H1 (cell line): ENCODE results near the gene CCR1. TPM values are rescaled to one million over a fixed set of nuclear protein-coding genes. Genes with fewer than 3 reads are reported as not detected.

Source experiments
- CTCF ChIA-PET: fragments of 300-600 bp; sonication (Branson Sonifier 250); formaldehyde crosslinking; loops from one replicate; lab custom pipeline; 2021; ENCODE audit not compliant: partially characterized antibody; lab: Charles Lee
- POLR2A ChIA-PET: fragments of 300-600 bp; sonication (Branson Sonifier 250); formaldehyde crosslinking; loops from one replicate; lab custom pipeline; 2021; ENCODE audit warnings: inconsistent platforms; ENCODE audit not compliant: partially characterized antibody; lab: Charles Lee
- DNase-seq, 2 experiments: peaks; one replicate each; pipeline versions ENCODE4 v3.0.0 to v3.0.0-alpha.2; 2010 to 2022; ENCODE audit warnings: low spot score in 2 of 2, low read depth in 1 of 2, mixed read lengths in 1 of 2
- FAIRE-seq: peaks from 2 replicates; lab custom pipeline; 2011; peaks lifted over from hg19 to GRCh38; lab: Jason Lieb, UNC
- H2AFZ ChIP-seq: 2 replicates; pipeline ENCODE4 v1.8.1; 2012; ENCODE audit warnings: low read length, inconsistent platforms
- H2AK5ac ChIP-seq: 2 replicates; pipeline ENCODE4 v1.6.1; 2013; ENCODE audit warnings: low read depth, low read length
- H2BK120ac ChIP-seq: replicated peaks from 2 replicates; pipeline ENCODE3; 2013; ENCODE audit warnings: low read depth, low read length, inconsistent platforms
- H2BK12ac ChIP-seq: 2 replicates; pipeline ENCODE4 v1.6.1; 2013; ENCODE audit warnings: low read depth, low read length
- H2BK15ac ChIP-seq: 2 replicates; pipeline ENCODE4 v1.6.1; 2013; ENCODE audit warnings: low read length
- H2BK20ac ChIP-seq: 2 replicates; pipeline ENCODE4 v1.6.1; 2013; ENCODE audit warnings: low read length
- H2BK5ac ChIP-seq: 2 replicates; pipeline ENCODE4 v1.6.1; 2013; ENCODE audit warnings: low read depth, low read length
- H3K14ac ChIP-seq: 2 replicates; pipeline ENCODE4 v1.6.1; 2013; ENCODE audit warnings: inconsistent platforms; ENCODE audit not compliant: insufficient read length
- H3K18ac ChIP-seq: 2 replicates; pipeline ENCODE4 v1.6.1; 2013; ENCODE audit warnings: low read length; ENCODE audit errors: extremely low read depth
- H3K23ac ChIP-seq: 2 replicates; pipeline ENCODE4 v1.6.1; 2013; ENCODE audit warnings: inconsistent platforms; ENCODE audit not compliant: insufficient read length
- H3K23me2 ChIP-seq: 2 replicates; pipeline ENCODE4 v1.6.1; 2013; ENCODE audit warnings: low read depth, low read length
- H3K27ac ChIP-seq: 2 replicates; pipeline ENCODE4 v1.6.1; 2011; ENCODE audit warnings: low read depth, low read length, inconsistent platforms
- H3K27me3 ChIP-seq, 4 experiments: replicated peaks in 1 of 4; 1 replicate in 1 of 4; 2 replicates in 3 of 4; pipeline versions ENCODE4 v1.6.1 to v1.8.1; 2011 to 2013; ENCODE audit warnings: low read length in 3 of 4, mild to moderate bottlenecking in 3 of 4, inconsistent platforms in 2 of 4, mixed read lengths in 2 of 4, moderate library complexity in 1 of 4; ENCODE audit not compliant: control insufficient read depth in 3 of 4, insufficient read depth in 3 of 4; ENCODE audit errors: extremely low read depth in 1 of 4
- H3K36me3 ChIP-seq, 4 experiments: 2 replicates each; pipeline versions ENCODE4 v1.6.1 to v1.8.1; 2011 to 2013; ENCODE audit warnings: mild to moderate bottlenecking in 4 of 4, low read length in 3 of 4, moderate library complexity in 2 of 4, control low read depth in 1 of 4, inconsistent platforms in 1 of 4; ENCODE audit not compliant: insufficient read depth in 4 of 4, control insufficient read depth in 2 of 4
- H3K4ac ChIP-seq: replicated peaks from 2 replicates; pipeline ENCODE3; 2013; ENCODE audit warnings: low read length, low read depth, mixed read lengths, inconsistent platforms; ENCODE audit not compliant: insufficient read length
- H3K4me1 ChIP-seq, 4 experiments: replicated peaks in 1 of 4; 1 replicate in 1 of 4; 2 replicates in 3 of 4; pipeline versions ENCODE4 v1.6.1 to v1.8.1; 2011 to 2013; ENCODE audit warnings: low read length in 3 of 4, inconsistent platforms in 2 of 4, mixed read lengths in 1 of 4; ENCODE audit not compliant: insufficient read depth in 4 of 4, control insufficient read depth in 3 of 4
- H3K4me2 ChIP-seq, 2 experiments: 2 replicates each; pipeline versions ENCODE4 v1.6.1 to v1.8.1; 2011 to 2013; ENCODE audit warnings: low read depth in 2 of 2, low read length in 2 of 2, control low read depth in 1 of 2, inconsistent platforms in 1 of 2, mild to moderate bottlenecking in 1 of 2; ENCODE audit not compliant: insufficient read depth in 1 of 2
- H3K4me3 ChIP-seq, 4 experiments: fragments of 200-600, 300-600 bp in 1 of 4; sonication (generic), shearing (Covaris generic), sonication (Bioruptor Twin) in 1 of 4; 2 replicates each; pipeline versions ENCODE4 v1.5.1 to v1.8.1; 2011 to 2016; ENCODE audit warnings: low read length in 4 of 4, low read depth in 3 of 4, control low read depth in 2 of 4, inconsistent platforms in 2 of 4, mild to moderate bottlenecking in 2 of 4, mixed read lengths in 1 of 4, moderate library complexity in 1 of 4; ENCODE audit not compliant: insufficient read depth in 2 of 4; ENCODE audit errors: extremely low read depth in 1 of 4
- H3K56ac ChIP-seq: replicated peaks from 2 replicates; pipeline ENCODE3; 2013; ENCODE audit warnings: low read depth, mild to moderate bottlenecking, mixed read lengths, low read length, inconsistent platforms; ENCODE audit not compliant: insufficient read length
- H3K79me1 ChIP-seq: 2 replicates; pipeline ENCODE4 v1.6.1; 2013; ENCODE audit warnings: low read depth, low read length, control low read depth
- H3K79me2 ChIP-seq, 2 experiments: 2 replicates each; pipeline versions ENCODE4 v1.6.1 to v1.8.1; 2012 to 2013; ENCODE audit warnings: low read length in 2 of 2, mild to moderate bottlenecking in 2 of 2, inconsistent platforms in 1 of 2; ENCODE audit not compliant: insufficient read depth in 2 of 2, control insufficient read depth in 1 of 2
- H3K9ac ChIP-seq, 4 experiments: replicated peaks in 1 of 4; 1 replicate in 1 of 4; 2 replicates in 3 of 4; pipeline versions ENCODE4 v1.6.1 to v1.8.1; 2011 to 2013; ENCODE audit warnings: low read depth in 3 of 4, low read length in 3 of 4, control low read depth in 2 of 4, mild to moderate bottlenecking in 2 of 4, moderate library complexity in 2 of 4, inconsistent platforms in 1 of 4; ENCODE audit errors: extremely low read depth in 1 of 4
- H3K9me3 ChIP-seq, 2 experiments: 2 replicates each; pipeline versions ENCODE4 v1.6.1 to v1.8.1; 2012 to 2013; ENCODE audit warnings: mild to moderate bottlenecking in 2 of 2, moderate library complexity in 2 of 2, control low read depth in 1 of 2, inconsistent platforms in 1 of 2, low read depth in 1 of 2, low read length in 1 of 2, mixed read lengths in 1 of 2; ENCODE audit not compliant: insufficient read depth in 2 of 2
- H4K20me1 ChIP-seq, 2 experiments: replicated peaks in 1 of 2; 2 replicates each; pipeline versions ENCODE3 to v1.8.1; 2011 to 2013; ENCODE audit warnings: inconsistent platforms in 2 of 2, low read length in 2 of 2, mild to moderate bottlenecking in 1 of 2; ENCODE audit not compliant: insufficient read depth in 2 of 2, control insufficient read depth in 1 of 2
- H4K5ac ChIP-seq: 2 replicates; pipeline ENCODE4 v1.6.1; 2013; ENCODE audit warnings: low read length, low read depth, mixed read lengths, inconsistent platforms; ENCODE audit not compliant: insufficient read length
- H4K8ac ChIP-seq: 2 replicates; pipeline ENCODE4 v1.8.0; 2013; ENCODE audit warnings: mild to moderate bottlenecking, moderate library complexity, low read length, inconsistent platforms; ENCODE audit not compliant: insufficient read depth; ENCODE audit errors: extremely low read depth
- H4K91ac ChIP-seq: replicated peaks from 2 replicates; pipeline ENCODE3; 2013; ENCODE audit warnings: low read length, mixed read lengths, inconsistent platforms; ENCODE audit not compliant: insufficient read length
- ATF2 ChIP-seq: IDR thresholded peaks from 2 replicates; pipeline ENCODE4 v1.6.1; 2012; ENCODE audit warnings: low read length, inconsistent platforms
- BRCA1 ChIP-seq: IDR thresholded peaks from 2 replicates; pipeline ENCODE4 v1.6.1; 2012; ENCODE audit warnings: low read depth, low read length, improper control_type of control experiment
- CTCF ChIP-seq, 3 experiments: IDR thresholded peaks; 1 replicate in 2 of 3; 2 replicates in 1 of 3; pipeline versions ENCODE4 v1.5.1 to v1.6.1; 2011; ENCODE audit warnings: low read length in 3 of 3, mild to moderate bottlenecking in 3 of 3, inconsistent platforms in 2 of 3, low read depth in 1 of 3, moderate library complexity in 1 of 3; ENCODE audit not compliant: insufficient read depth in 1 of 3; ENCODE audit errors: control extremely low read depth in 1 of 3
- HDAC2 ChIP-seq, 2 experiments: fragments of 300-600 bp in 1 of 2; sonication (generic) in 1 of 2; IDR thresholded peaks; 2 replicates each; pipeline ENCODE4 v1.6.1; 2011 to 2012; ENCODE audit warnings: low read depth in 2 of 2, low read length in 2 of 2, mild to moderate bottlenecking in 2 of 2, moderate library complexity in 2 of 2, borderline replicate concordance in 1 of 2, inconsistent platforms in 1 of 2
- POLR2A ChIP-seq, 2 experiments: IDR thresholded peaks; 1 replicate in 1 of 2; 2 replicates in 1 of 2; pipeline ENCODE4 v1.6.1; 2011; ENCODE audit warnings: low read depth in 2 of 2, low read length in 2 of 2, mild to moderate bottlenecking in 2 of 2; ENCODE audit errors: control extremely low read depth in 1 of 2
- POLR2AphosphoS5 ChIP-seq: IDR thresholded peaks from 2 replicates; pipeline ENCODE4 v1.6.1; 2011; ENCODE audit warnings: low read depth, low read length
- RAD21 ChIP-seq, 2 experiments: IDR thresholded peaks in 1 of 2; conservative IDR thresholded peaks in 1 of 2; 2 replicates each; pipeline ENCODE4 v1.6.1; 2011; ENCODE audit warnings: low read depth in 2 of 2, low read length in 2 of 2, improper control_type of control experiment in 1 of 2, inconsistent platforms in 1 of 2, mild to moderate bottlenecking in 1 of 2, moderate library complexity in 1 of 2
- WGBS, 2 experiments: shearing (Covaris generic) in 1 of 2; methylation state at CpG; one replicate each; pipeline versions ENCODE4 v1.1.6 to v1.1.7; 2013 to 2015; ENCODE audit warnings: low lambda C conversion rate in 2 of 2, mixed read lengths in 2 of 2, inconsistent platforms in 1 of 2, low coverage in 1 of 2, missing lambda C conversion rate in 1 of 2; ENCODE audit not compliant: insufficient replicate concordance in 2 of 2, insufficient coverage in 1 of 2, insufficient read length in 1 of 2; ENCODE audit errors: extremely low coverage in 1 of 2, missing lambda C conversion rate in 1 of 2; 5-methylcytosine and 5-hydroxymethylcytosine counted together
- polyA plus RNA-seq, 7 experiments: library from polyadenylated mRNA; depleted of rRNA in 3 of 7; stranded (reverse) in 5 of 7; unstranded in 2 of 7; fragments of >200 nt in 5 of 7; fragments of 200-250 nt in 2 of 7; gene quantifications; 1 replicate in 5 of 7; 2 replicates in 1 of 7; 4 replicates in 1 of 7; pipeline versions ENCODE4 v1.2.1 to v1.2.3, GENCODE V29; 2011 to 2013; ENCODE audit warnings: missing spikeins in 2 of 7, mixed read lengths in 2 of 7
- total RNA-seq: library from RNA; stranded (reverse); fragmentation: NEBNext Ultra II Directional; extraction: Animal tissue kit (Norgen Biotek cat#: 25700); gene quantifications from 2 replicates; pipeline ENCODE4 v1.2.1, GENCODE V29; 2021

The CCR1 gene
- total and polyA plus RNA-seq, 2 of the 8 experiments (the other 6 are each of a cell fraction or from before 2014, with no cell fraction given) = not detected

GRCh38 chr3:46162975-46163555 is 45.0 kb downstream of the CCR1 start:
- Histone ChIP-seq H3K36me3 (no peaks in the 10 kb centered on the region), H3K27ac (no peak overlapping the region; the same call in 1 of the 2 replicates), H4K5ac (no peak overlapping the region), H2BK15ac (no peak overlapping the region), H2AFZ (peak overlapping the region; percentile 96; the same call in 1 of the 2 replicates), H2BK5ac (no peak overlapping the region), H3K79me2 (no peaks in the 10 kb centered on the region), H4K8ac (no peak overlapping the region), H3K4ac (no peak overlapping the region), H3K23me2 (no peaks in the 10 kb centered on the region), H3K4me2 (no peak overlapping the region), H2BK12ac (no peak overlapping the region), H3K14ac (no peak overlapping the region), H3K79me1 (no peaks in the 10 kb centered on the region), H3K9ac (no peak overlapping the region), H3K23ac (no peak overlapping the region), H2BK120ac (no peak overlapping the region), H2BK20ac (0 out of 2 replicates have a peak overlapping the region, but pooled peaks have one; percentile 3), H3K27me3 (no peaks in the 10 kb centered on the region), H4K91ac (no peak overlapping the region), H3K18ac (no peak overlapping the region; the same call in 1 of the 2 replicates), H4K20me1 (no peaks in the 10 kb centered on the region), H3K4me1 (peaks cover 0 to 2% (median 0%) of the 10 kb centered on the region in 4 experiments; a peak in 1 of 7 replicates), H2AK5ac (no peak overlapping the region), H3K9me3 (0 out of 4 replicates have a peak, but pooled peaks cover 0 to 3% of the 10 kb centered on the region in 2 experiments), H3K4me3 (no peak overlapping the region), H3K56ac (no peak overlapping the region)
- no peak for DNase-seq
- ChIA-PET CTCF (interaction anchor here (0.6 to 3.6 kb wide), 15 partner anchors 9 to 1087 kb away, joined by 3 to 13 read pairs (median 4); partner anchors contain the start of genes CCR1, CCR5AS and CCRL2), POLR2A (no interaction called here)
- WGBS, 2 experiments = 70% methylated on average over 4 of the region's 4 CpGs; no CpG with 5 or more reads in 1 of the 2 experiments
- FAIRE-seq = no peak
- TF ChIP-seq BRCA1 (no peak), POLR2A (IDR thresholded peaks at IDR 0.05; ENCODE audit: control extremely low read depth in 1 of 2, low read depth in 2 of 2, low read length in 2 of 2) (no peak), CTCF (IDR thresholded peaks at IDR 0.05; ENCODE audit: control extremely low read depth in 1 of 3, insufficient read depth in 1 of 3, low read depth in 1 of 3, low read length in 3 of 3) (peak; percentile 19 to 47 (median 27); a peak in 3 of 4 replicates), ATF2 (no peak), HDAC2 (IDR thresholded peaks at IDR 0.05; ENCODE audit: borderline replicate concordance in 1 of 2, low read depth in 2 of 2, low read length in 2 of 2) (no peak), RAD21 (IDR thresholded peaks at IDR 0.05 in 1 of 2, conservative IDR thresholded peaks at IDR 0.05 in 1 of 2; ENCODE audit: low read depth in 2 of 2, low read length in 2 of 2) (peak; percentile 32 to 48; a peak in 3 of 4 replicates), POLR2AphosphoS5 (no peak)
